Parathyroid adenoma (tissue), 2 donors: Measurements from ENCODE around the gene RHOBTB3.

Experiments used
- H2AFZ ChIP-seq: fragments of 300-600 bp; sonication (generic); one replicate; pipeline ENCODE4 v1.7.0; 2017; ENCODE audit warnings: antibody characterized with exemption, mild to moderate bottlenecking
- H3K27ac ChIP-seq: fragments of 300-600 bp; sonication (generic); one replicate; pipeline ENCODE4 v1.7.0; 2017
- H3K27me3 ChIP-seq: fragments of 300-600 bp; sonication (generic); one replicate; pipeline ENCODE4 v1.7.0; 2017; ENCODE audit warnings: low read length; ENCODE audit not compliant: control insufficient read depth, insufficient read depth
- H3K36me3 ChIP-seq: fragments of 300-600 bp; sonication (generic); one replicate; pipeline ENCODE4 v1.7.0; 2017; ENCODE audit warnings: low read length; ENCODE audit not compliant: control insufficient read depth, insufficient read depth
- H3K4me1 ChIP-seq: fragments of 300-600 bp; sonication (generic); one replicate; pipeline ENCODE4 v1.7.0; 2017; ENCODE audit warnings: control low read depth
- H3K4me2 ChIP-seq: fragments of 300-600 bp; sonication (generic); one replicate; pipeline ENCODE4 v1.7.0; 2017; ENCODE audit warnings: low read length
- H3K4me3 ChIP-seq: fragments of 300-600 bp; sonication (generic); one replicate; pipeline ENCODE4 v1.7.0; 2017; ENCODE audit warnings: low read depth, low read length
- H3K79me2 ChIP-seq: fragments of 300-600 bp; sonication (generic); one replicate; pipeline ENCODE4 v1.7.0; 2017; ENCODE audit warnings: control low read depth
- H3K9ac ChIP-seq: fragments of 300-600 bp; sonication (generic); one replicate; pipeline ENCODE4 v1.7.0; 2017; ENCODE audit warnings: mild to moderate bottlenecking
- H3K9me3 ChIP-seq: fragments of 300-600 bp; sonication (generic); one replicate; pipeline ENCODE4 v1.7.0; 2017; ENCODE audit warnings: low read length; ENCODE audit not compliant: control insufficient read depth
- CTCF ChIP-seq: fragments of 300-600 bp; sonication (generic); IDR thresholded peaks from one replicate; pipeline ENCODE4 v1.7.0; 2017; ENCODE audit warnings: antibody characterized with exemption, mild to moderate bottlenecking
- donor health status: primary hyperparathyroidism.

The RHOBTB3 gene

GRCh38 chr5:95730730-95731570, at the start of gene RHOBTB3:
RHOBTB3 (plus strand) TSS chr5:95731336; CDS start chr5:95731683, 347 bp downstream.
- H3K9ac ChIP-seq, result peak within 1 kb of the TSS; percentile 71
- peak within 1 kb of the TSS; percentile 83 for H3K27ac ChIP-seq
- H3K27me3 ChIP-seq, result no peaks in the 10 kb centered on the region
- H3K36me3 ChIP-seq, result no peaks in the 10 kb centered on the region
- no peak for TF ChIP-seq CTCF
- H3K9me3 ChIP-seq, result no peaks in the 10 kb centered on the region
- H3K79me2 ChIP-seq, result no peaks in the 10 kb centered on the region
- peaks cover 24% of the 10 kb centered on the region for H3K4me1 ChIP-seq
- H3K4me3 ChIP-seq, result peak within 1 kb of the TSS; percentile 87
- H2AFZ ChIP-seq, result peak within 1 kb of the TSS; percentile 87
- H3K4me2 ChIP-seq, result peak within 1 kb of the TSS; percentile 80

GRCh38 chr5:95682891-95683290, 48.2 kb upstream of the RHOBTB3 start, which contains the start of gene SPATA9:
SPATA9 (minus strand) TSS chr5:95682991; CDS start chr5:95682854, 137 bp downstream.
- H3K9me3 ChIP-seq, result peaks cover 3% of the 10 kb centered on the region

GRCh38 chr5:95684361-95684760, 46.8 kb upstream of the RHOBTB3 start:
- no peaks in the 10 kb centered on the region for H3K4me1 ChIP-seq
- no peaks in the 10 kb centered on the region for H3K79me2 ChIP-seq
- no peak for TF ChIP-seq CTCF
- H3K4me3 ChIP-seq, result no peak overlapping the region
- H3K36me3 ChIP-seq, result no peaks in the 10 kb centered on the region
- H3K27ac ChIP-seq, result no peak overlapping the region
- no peaks in the 10 kb centered on the region for H3K27me3 ChIP-seq
- no peak overlapping the region for H2AFZ ChIP-seq
- no peak overlapping the region for H3K9ac ChIP-seq
- no peaks in the 10 kb centered on the region for H3K9me3 ChIP-seq
- no peak overlapping the region for H3K4me2 ChIP-seq

More at GRCh38 chr5:95682891-95683290, 48.2 kb upstream of the RHOBTB3 start, which contains the start of gene SPATA9:
- Histone ChIP-seq H3K4me3 (no peak within 1 kb of the TSS), H3K9ac (no peak within 1 kb of the TSS), H3K4me2 (no peak within 1 kb of the TSS), H3K79me2 (no peaks in the 10 kb centered on the region), H3K4me1 (no peaks in the 10 kb centered on the region), H3K36me3 (no peaks in the 10 kb centered on the region), H3K27ac (no peak within 1 kb of the TSS), H2AFZ (no peak within 1 kb of the TSS), H3K27me3 (no peaks in the 10 kb centered on the region)
- no peak for TF ChIP-seq CTCF

- no peak overlapping the region for H2AFZ ChIP-seq
- TF ChIP-seq CTCF, result no peak
- H3K9ac ChIP-seq, result no peak overlapping the region
- H3K27ac ChIP-seq, result no peak overlapping the region
- no peaks in the 10 kb centered on the region for H3K27me3 ChIP-seq
- no peaks in the 10 kb centered on the region for H3K9me3 ChIP-seq
- H3K4me2 ChIP-seq, result no peak overlapping the region
- H3K4me1 ChIP-seq, result no peaks in the 10 kb centered on the region
- no peak overlapping the region for H3K4me3 ChIP-seq
- H3K36me3 ChIP-seq, result no peaks in the 10 kb centered on the region
- no peaks in the 10 kb centered on the region for H3K79me2 ChIP-seq
Measured at GRCh38 chr5:95686651-95687050, 44.5 kb upstream of the RHOBTB3 start.
